H1 (cell line): Measurements from ENCODE around the gene INPP5F. TPM values are rescaled to one million over a fixed set of nuclear protein-coding genes. Genes with fewer than 3 reads are reported as not detected.

ENCODE experiments used
- CBX8 ChIP-seq: fragments of 300-800, 300-1000 bp; sonication (generic); IDR thresholded peaks from 2 replicates; pipeline ENCODE4 v1.7.1; 2016; ENCODE audit warnings: low read depth, low read length, borderline replicate concordance
- HDAC2 ChIP-seq, 2 experiments: fragments of 300-600 bp in 1 of 2; sonication (generic) in 1 of 2; IDR thresholded peaks; 2 replicates each; pipeline ENCODE4 v1.6.1; 2011 to 2012; ENCODE audit warnings: low read depth in 2 of 2, low read length in 2 of 2, mild to moderate bottlenecking in 2 of 2, moderate library complexity in 2 of 2, borderline replicate concordance in 1 of 2, inconsistent platforms in 1 of 2
- HDAC6 ChIP-seq: IDR thresholded peaks from one replicate; pipeline ENCODE4 v1.7.1; 2012; ENCODE audit warnings: low read depth, mild to moderate bottlenecking, inconsistent platforms, low read length, moderate library complexity
- KDM4A ChIP-seq: IDR thresholded peaks from one replicate; pipeline ENCODE4 v1.7.1; 2012; ENCODE audit warnings: low read depth, mild to moderate bottlenecking, moderate library complexity, low read length, inconsistent platforms; ENCODE audit not compliant: severe bottlenecking
- NANOG ChIP-seq: IDR thresholded peaks from 2 replicates; pipeline ENCODE4 v1.6.1; 2011; ENCODE audit warnings: low read length, low read depth, mild to moderate bottlenecking, inconsistent platforms; ENCODE audit not compliant: insufficient read depth, poor library complexity, severe bottlenecking
- POLR2AphosphoS5 ChIP-seq: IDR thresholded peaks from 2 replicates; pipeline ENCODE4 v1.6.1; 2011; ENCODE audit warnings: low read depth, low read length
- POU5F1 ChIP-seq: IDR thresholded peaks from 2 replicates; pipeline ENCODE4 v1.6.1; 2011; ENCODE audit warnings: low read depth, mild to moderate bottlenecking, low read length, moderate library complexity
- SRF ChIP-seq: IDR thresholded peaks from 2 replicates; pipeline ENCODE4 v1.6.1; 2011; ENCODE audit warnings: mild to moderate bottlenecking, low read depth, low read length, moderate library complexity
- polyA plus RNA-seq, 7 experiments: library from polyadenylated mRNA; depleted of rRNA in 3 of 7; stranded (reverse) in 5 of 7; unstranded in 2 of 7; fragments of >200 nt in 5 of 7; fragments of 200-250 nt in 2 of 7; gene quantifications; 1 replicate in 5 of 7; 2 replicates in 1 of 7; 4 replicates in 1 of 7; pipeline versions ENCODE4 v1.2.1 to v1.2.3, GENCODE V29; 2011 to 2013; ENCODE audit warnings: missing spikeins in 2 of 7, mixed read lengths in 2 of 7
- total RNA-seq: library from RNA; stranded (reverse); fragmentation: NEBNext Ultra II Directional; extraction: Animal tissue kit (Norgen Biotek cat#: 25700); gene quantifications from 2 replicates; pipeline ENCODE4 v1.2.1, GENCODE V29; 2021

The INPP5F gene
- total and polyA plus RNA-seq, 2 of the 8 experiments (the other 6 are each of a cell fraction or from before 2014, with no cell fraction given) = 50.1 to 101 TPM

DNA sequence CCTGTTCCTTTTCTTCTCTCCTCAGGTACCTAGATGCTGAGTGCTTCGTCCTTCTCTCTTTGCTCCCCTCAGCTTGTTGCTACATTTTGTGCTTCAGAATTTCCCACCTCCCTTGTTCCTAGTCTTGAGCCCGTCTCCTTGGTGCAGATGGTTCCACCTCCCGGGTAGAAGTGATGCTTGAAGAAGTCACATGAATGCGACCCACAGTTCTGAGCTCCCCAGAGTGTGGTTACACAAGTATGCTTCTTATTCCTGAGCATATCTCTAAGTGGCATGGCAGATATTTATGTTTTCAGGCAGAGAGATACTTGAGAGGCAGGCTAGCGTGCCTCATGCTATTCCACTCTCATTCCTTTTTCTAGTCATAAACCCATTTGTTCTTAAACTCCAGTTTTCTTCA, 34.0 kb downstream of the INPP5F start (continued):
- TF ChIP-seq NANOG (no peak), POLR2AphosphoS5 (no peak), POU5F1 (no peak), SRF (no peak), HDAC6 (no peak), CBX8 (no peak), KDM4A (no peak), HDAC2 (IDR thresholded peaks at IDR 0.05; ENCODE audit: borderline replicate concordance in 1 of 2, low read depth in 2 of 2, low read length in 2 of 2) (no peak)
